Endothelial cell of umbilical vein (primary cell): ENCODE measurements around the gene PLXNB2. TPM values are rescaled to one million over a fixed set of nuclear protein-coding genes. Genes with fewer than 3 reads are reported as not detected.

Experiments used
- BruUV-seq: library from RNA; stranded (reverse); fragments of 400-500 nt; replicated peaks from 2 replicates; lab custom pipeline; 2021; lab: Mats Ljungman, UMichigan
- CTCF ChIA-PET: fragments of 300-600, 350-600 bp; sonication (Branson Sonifier 250); formaldehyde crosslinking; loops from one replicate; lab custom pipeline; 2021; ENCODE audit warnings: antibody characterized with exemption, inconsistent platforms; lab: Charles Lee
- POLR2A ChIA-PET: fragments of 300-600, 350-600 bp; sonication (Branson Sonifier 250); formaldehyde crosslinking; loops from one replicate; lab custom pipeline; 2021; ENCODE audit warnings: antibody characterized with exemption, inconsistent platforms; lab: Charles Lee
- DNase-seq: peaks from one replicate; pipeline ENCODE4 v3.0.0-alpha.2; 2011; ENCODE audit warnings: low read depth, low spot score
- FAIRE-seq: peaks from 2 replicates; lab custom pipeline; 2011; peaks lifted over from hg19 to GRCh38; lab: Jason Lieb, UNC
- H2AFZ ChIP-seq: 2 replicates; pipeline ENCODE4 v1.6.0; 2012; ENCODE audit warnings: low read depth, low read length, control low read depth, inconsistent platforms
- H3K27ac ChIP-seq: 2 replicates; pipeline ENCODE4 v1.5.1; 2011; ENCODE audit warnings: low read depth, mild to moderate bottlenecking, control low read depth, low read length, moderate library complexity; ENCODE audit not compliant: insufficient read depth
- H3K27me3 ChIP-seq, 2 experiments: 2 replicates each; pipeline versions ENCODE4 v1.6.0 to v1.6.1; 2011; ENCODE audit warnings: low read length in 2 of 2, mixed read lengths in 1 of 2; ENCODE audit not compliant: control insufficient read depth in 2 of 2, insufficient read depth in 2 of 2
- H3K36me3 ChIP-seq, 2 experiments: 2 replicates in 1 of 2; 3 replicates in 1 of 2; pipeline ENCODE4 v1.5.1; 2011; ENCODE audit warnings: low read length in 2 of 2, mild to moderate bottlenecking in 1 of 2, moderate library complexity in 1 of 2; ENCODE audit not compliant: control insufficient read depth in 2 of 2, insufficient read depth in 2 of 2; ENCODE audit errors: extremely low read depth in 1 of 2
- H3K4me1 ChIP-seq: 3 replicates; pipeline ENCODE4 v1.5.1; 2011; ENCODE audit warnings: mild to moderate bottlenecking, low read length; ENCODE audit not compliant: control insufficient read depth, insufficient read depth; ENCODE audit errors: extremely low read depth
- H3K4me2 ChIP-seq: 2 replicates; pipeline ENCODE4 v1.6.1; 2011; ENCODE audit warnings: low read length, control low read depth, mixed read lengths; ENCODE audit not compliant: insufficient read depth
- H3K4me3 ChIP-seq, 3 experiments: fragments of 200-600 bp in 1 of 3; sonication (generic), shearing (Covaris generic) in 1 of 3; replicated peaks in 1 of 3; 2 replicates each; pipeline ENCODE4 v1.5.1; 2011 to 2016; ENCODE audit warnings: control low read depth in 3 of 3, low read length in 3 of 3, mild to moderate bottlenecking in 2 of 3, inconsistent platforms in 1 of 3, low read depth in 1 of 3, moderate library complexity in 1 of 3; ENCODE audit not compliant: insufficient read depth in 1 of 3
- H3K79me2 ChIP-seq: 2 replicates; pipeline ENCODE4 v1.6.0; 2012; ENCODE audit warnings: low read length, inconsistent platforms; ENCODE audit not compliant: control insufficient read depth, insufficient read depth
- H3K9ac ChIP-seq: replicated peaks from 2 replicates; pipeline ENCODE3; 2011; ENCODE audit warnings: low read length, control low read depth; ENCODE audit not compliant: insufficient read depth; ENCODE audit errors: extremely low read depth
- H3K9me1 ChIP-seq: replicated peaks from 3 replicates; pipeline ENCODE4 v1.6.0; 2011; ENCODE audit warnings: mild to moderate bottlenecking, low read length; ENCODE audit not compliant: control insufficient read depth, insufficient read depth; ENCODE audit errors: extremely low read depth
- H3K9me3 ChIP-seq: replicated peaks from 2 replicates; pipeline ENCODE4 v1.5.1; 2012; ENCODE audit warnings: low read length, inconsistent platforms; ENCODE audit not compliant: control insufficient read depth, insufficient read depth
- H4K20me1 ChIP-seq: replicated peaks from 2 replicates; pipeline ENCODE3; 2011; ENCODE audit warnings: mild to moderate bottlenecking, low read length; ENCODE audit not compliant: control insufficient read depth, insufficient read depth; ENCODE audit errors: extremely low read depth
- CTCF ChIP-seq, 2 donors: IDR thresholded peaks; 1 replicate in 1 of 2; 2 replicates in 1 of 2; pipeline ENCODE4 v1.5.1; 2011; ENCODE audit warnings: low read length in 2 of 2, mild to moderate bottlenecking in 2 of 2, moderate library complexity in 2 of 2, control low read depth in 1 of 2, inconsistent platforms in 1 of 2, low read depth in 1 of 2; ENCODE audit not compliant: insufficient read depth in 1 of 2; ENCODE audit errors: extremely low read depth in 1 of 2
- EZH2 ChIP-seq: IDR thresholded peaks from 2 replicates; pipeline ENCODE4 v1.6.1; 2012; ENCODE audit warnings: borderline replicate concordance, low read depth, mild to moderate bottlenecking, moderate library complexity, low read length, inconsistent platforms; ENCODE audit not compliant: severe bottlenecking
- FOS ChIP-seq: IDR thresholded peaks from 2 replicates; pipeline ENCODE4 v1.6.1; 2011; ENCODE audit warnings: mild to moderate bottlenecking, low read length, moderate library complexity, borderline replicate concordance; ENCODE audit not compliant: insufficient read depth
- GATA2 ChIP-seq: IDR thresholded peaks from 2 replicates; pipeline ENCODE4 v1.7.0; 2011; ENCODE audit warnings: low read depth, mild to moderate bottlenecking, moderate library complexity, mixed read lengths, low read length; ENCODE audit not compliant: insufficient read length, insufficient read depth
- JUN ChIP-seq: IDR thresholded peaks from 2 replicates; pipeline ENCODE4 v1.6.1; 2011; ENCODE audit warnings: borderline replicate concordance, low read depth; ENCODE audit not compliant: insufficient read length, insufficient read depth
- MYC ChIP-seq: IDR thresholded peaks from one replicate; pipeline ENCODE4 v1.6.1; 2011; ENCODE audit warnings: mild to moderate bottlenecking, low read depth, low read length
- POLR2A ChIP-seq: IDR thresholded peaks from 2 replicates; pipeline ENCODE4 v1.6.1; 2012; ENCODE audit warnings: low read depth, mild to moderate bottlenecking, control low read depth, low read length
- POLR2AphosphoS5 ChIP-seq: IDR thresholded peaks from 2 replicates; pipeline ENCODE4 v1.6.1; 2012; ENCODE audit warnings: low read depth, mild to moderate bottlenecking, control low read depth, low read length, moderate library complexity; ENCODE audit not compliant: insufficient read depth
- dilution Hi-C: fragments of 300-500 bp; cut with MboI; formaldehyde crosslinking; loops from one replicate; pipeline ENCODE4 v1.15.0; 2019; ENCODE audit warnings: low sequenced_read_pairs; ENCODE audit not compliant: extremely low pct_ligation_motif_present
- intact Hi-C: fragments of 100-400 bp; cut with micrococcal nuclease; formaldehyde crosslinking; loops from one replicate; pipeline ENCODE4 v1.10.0; 2022
- polyA plus RNA-seq, 4 experiments: library from polyadenylated mRNA; depleted of rRNA in 3 of 4; stranded (reverse) in 3 of 4; unstranded in 1 of 4; fragments of >200 nt; gene quantifications; 2 replicates each; pipeline versions ENCODE4 v1.2.1 to v1.2.3, GENCODE V29; 2011 to 2012; ENCODE audit warnings: missing spikeins in 1 of 4
- total RNA-seq: library from RNA; stranded (reverse); gene quantifications from 2 replicates; pipeline ENCODE4 v1.2.3, GENCODE V29; 2021
- TF ChIP-seq, protein P1 (sequence below): IDR thresholded peaks from 2 replicates; pipeline ENCODE4 v1.6.1; 2011; ENCODE audit not compliant: insufficient read depth, insufficient read length

PLXNB2 gene
- total and polyA plus RNA-seq, 2 donors (not counting 3 experiments of a cell fraction or from before 2014, with no cell fraction given): 82.3 to 139 TPM

GRCh38 chr22:50280022-50280707, 27.3 kb downstream of the PLXNB2 start:
- Histone ChIP-seq H3K4me2 (no peak overlapping the region), H2AFZ (no peak overlapping the region), H3K4me1 (peaks cover 2% of the 10 kb centered on the region), H3K36me3 (peaks cover 42 to 74% of the 10 kb centered on the region in 2 experiments), H3K9me3 (no peaks in the 10 kb centered on the region), H3K9ac (no peak overlapping the region), H3K4me3 (no peak overlapping the region), H4K20me1 (no peaks in the 10 kb centered on the region), H3K9me1 (no peaks in the 10 kb centered on the region), H3K27me3 (no peaks in the 10 kb centered on the region), H3K27ac (no peak overlapping the region), H3K79me2 (no peaks in the 10 kb centered on the region)
- intact Hi-C loops: no loop called here
- TF ChIP-seq EZH2 (no peak), GATA2 (no peak), POLR2A (no peak), MYC (no peak), CTCF (IDR thresholded peaks at IDR 0.05; ENCODE audit: extremely low read depth in 1 of 2, insufficient read depth in 1 of 2, low read depth in 1 of 2, low read length in 2 of 2) (no peak), POLR2AphosphoS5 (no peak), JUN (no peak), FOS (no peak)
- TF ChIP-seq, protein P1, sequence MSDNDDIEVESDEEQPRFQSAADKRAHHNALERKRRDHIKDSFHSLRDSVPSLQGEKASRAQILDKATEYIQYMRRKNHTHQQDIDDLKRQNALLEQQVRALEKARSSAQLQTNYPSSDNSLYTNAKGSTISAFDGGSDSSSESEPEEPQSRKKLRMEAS: no peak
- no peak for FAIRE-seq
- dilution Hi-C loops: no loop called here
- ChIA-PET POLR2A (no interaction called here), CTCF (no interaction called here)
- DNase-seq: no peak
- BruUV-seq: no TSS peak
